Spleen (tissue), 11 donors: ENCODE results near the gene TAS1R1. TPM values are rescaled to one million over a fixed set of nuclear protein-coding genes. Genes with fewer than 3 reads are reported as not detected.

Experiments used
- DNase-seq: peaks from one replicate; pipeline ENCODE4 v3.0.0-alpha.2; 2020
- H3K27ac ChIP-seq, 8 donors: fragments of 200-600 bp; sonication (generic) in 7 of 8; 1 replicate in 4 of 8; 2 replicates in 4 of 8; pipeline versions ENCODE4 v1.5.0 to v1.8.0; 2016 to 2021; ENCODE audit warnings: inconsistent platforms in 4 of 8, mild to moderate bottlenecking in 4 of 8, moderate library complexity in 1 of 8
- H3K27me3 ChIP-seq, 7 donors: fragments of 200-600 bp; sonication (generic) in 6 of 7; replicated peaks in 1 of 7; 1 replicate in 4 of 7; 2 replicates in 3 of 7; pipeline versions ENCODE4 v1.5.0 to v1.8.0; 2016 to 2021; ENCODE audit warnings: inconsistent platforms in 3 of 7, mild to moderate bottlenecking in 1 of 7
- H3K36me3 ChIP-seq, 6 donors: fragments of 200-600 bp; sonication (generic) in 5 of 6; 1 replicate in 4 of 6; 2 replicates in 2 of 6; pipeline versions ENCODE4 v1.5.0 to v1.8.0; 2016 to 2021; ENCODE audit warnings: inconsistent platforms in 2 of 6
- H3K4me1 ChIP-seq, 6 donors: fragments of 200-600 bp; sonication (generic) in 5 of 6; 1 replicate in 3 of 6; 2 replicates in 3 of 6; pipeline versions ENCODE4 v1.5.0 to v1.8.0; 2016 to 2021; ENCODE audit warnings: inconsistent platforms in 3 of 6
- H3K4me3 ChIP-seq, 8 donors: fragments of 200-600 bp; sonication (generic) in 7 of 8; 1 replicate in 4 of 8; 2 replicates in 4 of 8; pipeline versions ENCODE4 v1.5.0 to v1.8.0; 2016 to 2021; ENCODE audit warnings: inconsistent platforms in 4 of 8, mild to moderate bottlenecking in 4 of 8, moderate library complexity in 2 of 8
- H3K9me3 ChIP-seq, 8 donors: fragments of 200-600 bp; sonication (generic) in 7 of 8; 1 replicate in 4 of 8; 2 replicates in 4 of 8; pipeline versions ENCODE4 v1.5.0 to v1.8.0; 2016 to 2021; ENCODE audit warnings: inconsistent platforms in 4 of 8
- POLR2A ChIP-seq, 3 donors: fragments of 450-650 bp; IDR thresholded peaks; one replicate each; pipeline ENCODE4 v1.5.1; 2017; ENCODE audit warnings: antibody characterized with exemption in 3 of 3, mild to moderate bottlenecking in 1 of 3
- POLR2AphosphoS5 ChIP-seq, 3 donors: sonication (generic); formaldehyde crosslinking; IDR thresholded peaks; one replicate each; pipeline ENCODE4 v1.5.1; 2017; ENCODE audit warnings: antibody characterized with exemption in 3 of 3
- WGBS, 5 donors: extraction: QIAGEN DNeasy Blood & Tissue Kit in 3 of 5; methylation state at CpG; one replicate each; pipeline versions ENCODE4 v1.1.5 to v1.1.7; 2013 to 2018; 5-methylcytosine and 5-hydroxymethylcytosine counted together
- intact Hi-C: fragments of 100-400 bp; cut with DNase I; formaldehyde crosslinking; loops from one replicate; pipeline ENCODE4 v1.15.0; 2023; ENCODE audit warnings: low total_unique reads
- polyA plus RNA-seq, 3 donors: library from polyadenylated mRNA; stranded (reverse); fragments of 200-250 nt; gene quantifications; one replicate each; pipeline ENCODE4 v1.2.1, GENCODE V29; 2013
- total RNA-seq, 7 donors: library from RNA; depleted of rRNA in 3 of 7; stranded (reverse); fragments of >200 nt in 3 of 7; fragmentation: NEBNext Ultra II Directional in 4 of 7; extraction: Animal tissue kit (Norgen Biotek cat#: 25700) in 4 of 7; gene quantifications; one replicate each; pipeline versions ENCODE4 v1.1.0 to v1.2.1, GENCODE V29; 2016 to 2021
- TF ChIP-seq, protein P1 (sequence below), 11 experiments: fragments of 200-600 bp in 7 of 11; fragments of 450-650 bp in 4 of 11; sonication (generic) in 4 of 11; IDR thresholded peaks in 8 of 11; conservative IDR thresholded peaks in 3 of 11; 1 replicate in 7 of 11; 2 replicates in 4 of 11; pipeline versions ENCODE4 v1.4.0 to v1.8.0; 2016 to 2021; ENCODE audit warnings: antibody characterized with exemption in 11 of 11, inconsistent platforms in 4 of 11, mild to moderate bottlenecking in 1 of 11
- donor health status: healthy with polysubstance abuse.
- donor health status: DM: no; HTN: no; CAD: no; lungs with moderate emphysema.
- donor health status: DM: no; HTN: no; CAD: no.
- donor health status: Bipolar disorder and iron deficiency.
- donor health status: healthy.
- donor health status: DM: no; HTN: no; CAD: no.
- donor health status: DM: yes; HTN: yes; CAD: no.

TAS1R1 gene
- total and polyA plus RNA-seq, 10 donors, result 0.09 to 0.88 (median 0.43) TPM

DNA sequence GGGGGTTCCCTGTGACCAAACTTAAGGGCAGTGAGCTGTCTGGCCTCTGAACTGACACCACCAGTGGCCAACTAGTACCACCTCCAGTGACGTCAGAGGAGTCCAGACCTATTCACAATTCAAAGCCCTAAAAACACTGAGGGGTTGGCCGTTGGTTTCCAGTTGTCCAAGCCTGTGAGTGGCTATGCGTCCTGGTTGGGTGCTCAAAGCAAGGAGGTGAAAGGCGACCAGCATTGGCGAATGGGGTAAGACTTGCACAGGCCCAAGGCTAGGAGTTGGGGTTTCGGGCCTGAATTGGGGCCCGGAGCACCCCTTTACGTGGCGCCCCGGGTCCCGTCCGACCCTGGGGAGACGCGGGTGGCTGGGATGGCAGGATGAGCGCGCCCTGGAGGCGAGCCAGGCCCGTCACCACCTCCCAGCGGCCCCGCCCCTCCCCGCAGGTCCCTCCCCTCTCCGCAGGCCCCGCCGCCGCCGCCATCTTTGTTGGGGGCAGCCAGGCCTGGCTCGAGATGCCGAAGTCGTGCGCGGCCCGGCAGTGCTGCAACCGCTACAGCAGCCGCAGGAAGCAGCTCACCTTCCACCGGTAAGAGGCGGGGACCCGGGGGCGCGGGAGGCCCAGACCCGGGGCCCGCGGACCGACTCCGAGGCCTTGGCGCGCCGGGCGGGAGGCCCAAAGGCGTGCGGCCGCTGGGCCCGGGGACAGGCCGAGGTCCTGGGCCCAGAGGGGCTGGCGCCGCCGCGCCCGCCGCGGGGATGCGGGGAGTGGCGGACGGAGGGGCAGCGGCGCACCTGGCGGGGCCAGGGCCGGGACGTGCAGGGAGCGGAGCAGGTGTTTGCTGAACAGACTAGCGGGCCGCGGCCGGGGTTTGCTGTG, 69.8 kb downstream of the TAS1R1 start, which contains the start of gene THAP3:
Gene THAP3, plus strand, starts transcription at position 159 of the 874 bp plus-strand sequence. Its CDS starts 351 bp downstream, at position 510.
- H3K9me3 ChIP-seq, result no peaks in the 10 kb centered on the region
- peak within 1 kb of the TSS; percentile 68 to 91 (median 84) for H3K27ac ChIP-seq
- peaks cover 11 to 42% (median 33%) of the 10 kb centered on the region in 6 donors for H3K4me1 ChIP-seq
- TF ChIP-seq, protein P1, sequence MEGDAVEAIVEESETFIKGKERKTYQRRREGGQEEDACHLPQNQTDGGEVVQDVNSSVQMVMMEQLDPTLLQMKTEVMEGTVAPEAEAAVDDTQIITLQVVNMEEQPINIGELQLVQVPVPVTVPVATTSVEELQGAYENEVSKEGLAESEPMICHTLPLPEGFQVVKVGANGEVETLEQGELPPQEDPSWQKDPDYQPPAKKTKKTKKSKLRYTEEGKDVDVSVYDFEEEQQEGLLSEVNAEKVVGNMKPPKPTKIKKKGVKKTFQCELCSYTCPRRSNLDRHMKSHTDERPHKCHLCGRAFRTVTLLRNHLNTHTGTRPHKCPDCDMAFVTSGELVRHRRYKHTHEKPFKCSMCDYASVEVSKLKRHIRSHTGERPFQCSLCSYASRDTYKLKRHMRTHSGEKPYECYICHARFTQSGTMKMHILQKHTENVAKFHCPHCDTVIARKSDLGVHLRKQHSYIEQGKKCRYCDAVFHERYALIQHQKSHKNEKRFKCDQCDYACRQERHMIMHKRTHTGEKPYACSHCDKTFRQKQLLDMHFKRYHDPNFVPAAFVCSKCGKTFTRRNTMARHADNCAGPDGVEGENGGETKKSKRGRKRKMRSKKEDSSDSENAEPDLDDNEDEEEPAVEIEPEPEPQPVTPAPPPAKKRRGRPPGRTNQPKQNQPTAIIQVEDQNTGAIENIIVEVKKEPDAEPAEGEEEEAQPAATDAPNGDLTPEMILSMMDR (IDR thresholded peaks at IDR 0.05 in 8 of 11, conservative IDR thresholded peaks at IDR 0.05 in 3 of 11), result peak in 8 of 11 experiments; percentile 7 to 66 (median 38)
- peak; percentile 72 to 86 (median 84) for TF ChIP-seq POLR2AphosphoS5 (IDR thresholded peaks at IDR 0.05)
- TF ChIP-seq POLR2A (IDR thresholded peaks at IDR 0.05), result peak in 1 of 3 donors; percentile 23
- WGBS, 5 donors, result 2 to 7% (median 3%) methylated on average over 21 to 73 of the region's 73 CpGs
- peaks cover 0 to 73% (median 47%) of the 10 kb centered on the region in 6 donors for H3K36me3 ChIP-seq
- peak within 1 kb of the TSS; percentile 69 to 96 (median 74) for H3K4me3 ChIP-seq
- no peaks in the 10 kb centered on the region for H3K27me3 ChIP-seq
- peak; percentile 98 for DNase-seq
- intact Hi-C loops, result loop anchor here (10.0 kb wide), 1 partner anchor 50 kb away; the partner anchor contains the start of gene ZBTB48

DNA sequence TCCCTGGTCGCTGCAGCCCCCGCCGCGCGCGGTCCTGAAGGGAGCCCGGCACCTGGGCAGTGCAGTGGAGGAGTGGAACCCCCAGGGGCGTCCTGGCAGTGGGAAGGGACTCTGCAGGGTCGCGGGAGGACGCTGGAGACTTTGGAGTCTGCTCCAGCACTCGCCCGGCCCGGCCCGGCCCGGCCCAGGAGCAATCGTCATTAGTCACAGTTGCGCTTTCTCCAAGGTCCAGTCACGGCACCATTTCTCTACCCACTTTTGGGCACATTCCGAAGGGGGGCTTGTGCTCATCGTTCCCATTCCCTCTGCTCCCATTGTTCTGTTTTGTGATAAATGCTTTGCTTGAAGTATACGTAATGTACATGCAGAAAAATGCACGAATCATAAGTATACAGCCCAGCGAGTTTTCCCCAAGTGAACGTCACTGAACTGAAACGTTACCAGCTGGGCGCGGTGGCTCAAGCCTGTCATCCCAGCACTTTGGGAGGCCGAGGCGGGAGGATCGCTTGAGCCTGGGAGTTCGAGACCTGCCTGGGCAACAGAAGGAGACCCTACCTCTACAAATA, 70.6 kb downstream of the TAS1R1 start:
- intact Hi-C loops, result loop anchor here (10.0 kb wide), 1 partner anchor 51 kb away; the partner anchor contains the start of gene ZBTB48
- 3 to 12% (median 9%) methylated on average over 22 to 32 of the region's 32 CpGs for WGBS, 5 donors
- TF ChIP-seq, protein P1 (IDR thresholded peaks at IDR 0.05 in 8 of 11, conservative IDR thresholded peaks at IDR 0.05 in 3 of 11), result no peak
- TF ChIP-seq POLR2AphosphoS5 (IDR thresholded peaks at IDR 0.05) (no peak), POLR2A (IDR thresholded peaks at IDR 0.05) (no peak)
- H3K27ac ChIP-seq, result peak overlapping the region; percentile 68 to 91 (median 84)
- H3K36me3 ChIP-seq, result peaks cover 0 to 73% (median 47%) of the 10 kb centered on the region in 6 donors
- no peak for DNase-seq
- H3K4me1 ChIP-seq, result peaks cover 11 to 42% (median 33%) of the 10 kb centered on the region in 6 donors
- H3K27me3 ChIP-seq, result no peaks in the 10 kb centered on the region
- no peaks in the 10 kb centered on the region for H3K9me3 ChIP-seq
- peak overlapping the region; percentile 69 to 96 (median 74) for H3K4me3 ChIP-seq

DNA sequence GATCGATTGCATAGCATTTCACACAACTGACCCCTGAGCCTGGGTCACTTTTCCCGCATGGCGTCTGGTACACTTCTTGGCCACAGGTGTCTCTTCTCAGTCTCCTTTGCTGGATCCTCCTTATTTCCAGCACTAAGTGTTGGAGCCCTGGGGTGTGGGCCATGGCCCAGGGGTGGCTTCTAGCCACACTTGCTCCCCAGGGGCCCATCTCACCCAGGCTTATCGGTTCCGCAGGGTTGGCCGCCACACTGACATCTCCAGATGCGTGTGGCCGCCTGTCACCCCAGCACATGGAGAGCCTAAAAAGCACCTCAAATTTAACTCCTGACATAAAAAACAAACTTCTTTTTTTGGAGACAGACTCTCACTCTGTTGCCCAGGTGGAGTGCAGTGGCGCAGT, 71.9 kb downstream of the TAS1R1 start:
- Histone ChIP-seq H3K4me3 (no peak overlapping the region), H3K36me3 (peaks cover 0 to 73% (median 40%) of the 10 kb centered on the region in 6 donors), H3K9me3 (no peaks in the 10 kb centered on the region), H3K4me1 (peaks cover 11 to 42% (median 33%) of the 10 kb centered on the region in 6 donors), H3K27me3 (no peaks in the 10 kb centered on the region), H3K27ac (no peak overlapping the region)
- TF ChIP-seq POLR2AphosphoS5 (IDR thresholded peaks at IDR 0.05), result no peak
- no peak for TF ChIP-seq POLR2A (IDR thresholded peaks at IDR 0.05)
- TF ChIP-seq, protein P1 (IDR thresholded peaks at IDR 0.05 in 8 of 11, conservative IDR thresholded peaks at IDR 0.05 in 3 of 11), result no peak
- 81 to 96% (median 95%) methylated on average over 9 of the region's 9 CpGs for WGBS, 5 donors
- intact Hi-C loops, result loop anchor here (10.0 kb wide), 1 partner anchor 52 kb away; the partner anchor contains the start of gene ZBTB48
- no peak for DNase-seq
